HTERT RPE-1 (cell line): ENCODE results near the gene HS3ST4.

Experiments
- in situ Hi-C: fragments of 300-500 bp; cut with MboI; formaldehyde crosslinking; loops from 4 replicates; pipeline ENCODE4 v1.14.3; 2020; ENCODE audit warnings: low sequenced_read_pairs

Gene HS3ST4

GRCh38 chr16:25812215-25812614 lies 120.5 kb downstream of the HS3ST4 start:
- in situ Hi-C loops = no loop called here

- in situ Hi-C loops = no loop called here
These were observed 125.5 kb downstream of the HS3ST4 start for GRCh38 chr16:25817295-25817694.

GRCh38 chr16:25817876-25818275 lies 126.1 kb downstream of the HS3ST4 start:
- in situ Hi-C loops = no loop called here

- in situ Hi-C loops = no loop called here
These were observed 132.1 kb downstream of the HS3ST4 start for GRCh38 chr16:25823891-25824290.

- in situ Hi-C loops = no loop called here
These were observed 135.9 kb downstream of the HS3ST4 start for GRCh38 chr16:25827709-25828108.

GRCh38 chr16:25828510-25828909 lies 136.8 kb downstream of the HS3ST4 start:
- in situ Hi-C loops = no loop called here

- in situ Hi-C loops = no loop called here
These were observed 140.5 kb downstream of the HS3ST4 start for GRCh38 chr16:25832291-25832690.

- in situ Hi-C loops = no loop called here
These were observed 142.3 kb downstream of the HS3ST4 start for GRCh38 chr16:25834101-25834500.

GRCh38 chr16:25835126-25835525 lies 143.4 kb downstream of the HS3ST4 start:
- in situ Hi-C loops = no loop called here

- in situ Hi-C loops = no loop called here
These were observed 147.0 kb downstream of the HS3ST4 start for GRCh38 chr16:25838724-25839186.

GRCh38 chr16:25841761-25842160 lies 150.0 kb downstream of the HS3ST4 start:
- in situ Hi-C loops = no loop called here

- in situ Hi-C loops = no loop called here
These were observed 154.1 kb downstream of the HS3ST4 start for GRCh38 chr16:25845901-25846300.

- in situ Hi-C loops = no loop called here
These were observed 162.4 kb downstream of the HS3ST4 start for GRCh38 chr16:25854141-25854540.

- in situ Hi-C loops = no loop called here
These were observed 163.3 kb downstream of the HS3ST4 start for GRCh38 chr16:25855063-25855462.

- in situ Hi-C loops = no loop called here
These were observed 164.1 kb downstream of the HS3ST4 start for GRCh38 chr16:25855818-25856217.

GRCh38 chr16:25859645-25860044 lies 167.9 kb downstream of the HS3ST4 start:
- in situ Hi-C loops = no loop called here

- in situ Hi-C loops = no loop called here
These were observed 175.3 kb downstream of the HS3ST4 start for GRCh38 chr16:25867041-25867440.

GRCh38 chr16:25868106-25868505 lies 176.3 kb downstream of the HS3ST4 start:
- in situ Hi-C loops = no loop called here

GRCh38 chr16:25868706-25869370 lies 177.1 kb downstream of the HS3ST4 start:
- in situ Hi-C loops = no loop called here

GRCh38 chr16:25872369-25873070 lies 180.8 kb downstream of the HS3ST4 start:
- in situ Hi-C loops = no loop called here

- in situ Hi-C loops = no loop called here
These were observed 182.4 kb downstream of the HS3ST4 start for GRCh38 chr16:25874196-25874595.

- in situ Hi-C loops = no loop called here
These were observed 184.3 kb downstream of the HS3ST4 start for GRCh38 chr16:25875956-25876598.
